Liver (tissue), 9 donors: ENCODE results near the gene PPFIA4. TPM values are rescaled to one million over a fixed set of nuclear protein-coding genes. Genes with fewer than 3 reads are reported as not detected.

Experiments
- DNase-seq: peaks from one replicate; pipeline ENCODE4 v3.0.0-alpha.2; 2017; ENCODE audit warnings: low spot score
- H3K27ac ChIP-seq, 2 donors: one replicate each; pipeline ENCODE4 v1.7.0; 2013; ENCODE audit warnings: inconsistent platforms in 2 of 2, low read length in 2 of 2, control low read depth in 1 of 2, low read depth in 1 of 2, mild to moderate bottlenecking in 1 of 2
- H3K27me3 ChIP-seq, 4 donors: one replicate each; pipeline versions ENCODE4 v1.6.1 to v1.7.0; 2013; ENCODE audit warnings: low read length in 3 of 4, inconsistent platforms in 1 of 4, mild to moderate bottlenecking in 1 of 4, moderate library complexity in 1 of 4; ENCODE audit not compliant: control insufficient read depth in 4 of 4, insufficient read depth in 4 of 4
- H3K36me3 ChIP-seq, 4 donors: one replicate each; pipeline versions ENCODE4 v1.6.1 to v1.7.0; 2013; ENCODE audit warnings: low read length in 3 of 4, mild to moderate bottlenecking in 3 of 4, low read depth in 1 of 4, moderate library complexity in 1 of 4; ENCODE audit not compliant: control insufficient read depth in 4 of 4, insufficient read depth in 3 of 4
- H3K4me1 ChIP-seq, 4 donors: one replicate each; pipeline versions ENCODE4 v1.6.1 to v1.7.0; 2013; ENCODE audit warnings: low read length in 3 of 4, mild to moderate bottlenecking in 3 of 4, moderate library complexity in 1 of 4; ENCODE audit not compliant: control insufficient read depth in 4 of 4, insufficient read depth in 4 of 4
- H3K4me3 ChIP-seq, 3 donors: one replicate each; pipeline versions ENCODE4 v1.6.1 to v1.7.0; 2013; ENCODE audit warnings: low read length in 3 of 3, control low read depth in 1 of 3, low read depth in 1 of 3, mild to moderate bottlenecking in 1 of 3
- H3K9ac ChIP-seq, 2 donors: one replicate each; pipeline ENCODE4 v1.7.0; 2013; ENCODE audit warnings: low read length in 2 of 2, mild to moderate bottlenecking in 2 of 2, moderate library complexity in 2 of 2, control low read depth in 1 of 2, low read depth in 1 of 2
- H3K9me3 ChIP-seq, 4 donors: one replicate each; pipeline versions ENCODE4 v1.6.1 to v1.7.0; 2013; ENCODE audit warnings: low read length in 3 of 4; ENCODE audit not compliant: control insufficient read depth in 4 of 4
- EGR1 ChIP-seq, 2 donors: IDR thresholded peaks; 2 replicates each; pipeline ENCODE4 v1.6.1; 2016 to 2018; ENCODE audit warnings: antibody characterized with exemption in 2 of 2, low read depth in 2 of 2
- FOXA1 ChIP-seq: IDR thresholded peaks from 2 replicates; pipeline ENCODE4 v1.6.1; 2016; ENCODE audit warnings: antibody characterized with exemption
- FOXA2 ChIP-seq: IDR thresholded peaks from 2 replicates; pipeline ENCODE4 v1.6.1; 2016; ENCODE audit warnings: antibody characterized with exemption
- GABPA ChIP-seq, 2 donors: IDR thresholded peaks in 1 of 2; conservative IDR thresholded peaks in 1 of 2; 2 replicates each; pipeline ENCODE4 v1.6.1; 2016; ENCODE audit warnings: antibody characterized with exemption in 2 of 2, mild to moderate bottlenecking in 1 of 2, moderate library complexity in 1 of 2
- HNF4A ChIP-seq, 2 donors: conservative IDR thresholded peaks; 2 replicates each; pipeline ENCODE4 v1.6.1; 2016; ENCODE audit warnings: antibody characterized with exemption in 2 of 2, mild to moderate bottlenecking in 2 of 2
- HNF4G ChIP-seq: IDR thresholded peaks from 2 replicates; pipeline ENCODE4 v1.6.1; 2016; ENCODE audit warnings: antibody characterized with exemption
- JUND ChIP-seq, 2 donors: IDR thresholded peaks; 2 replicates each; pipeline ENCODE4 v1.6.1; 2016; ENCODE audit warnings: antibody characterized with exemption in 2 of 2
- NR2F2 ChIP-seq: IDR thresholded peaks from 2 replicates; pipeline ENCODE4 v1.6.1; 2016; ENCODE audit warnings: antibody characterized with exemption
- RAD21 ChIP-seq, 2 donors: IDR thresholded peaks; 2 replicates each; pipeline ENCODE4 v1.6.1; 2016; ENCODE audit warnings: antibody characterized with exemption in 2 of 2, mild to moderate bottlenecking in 2 of 2
- RXRA ChIP-seq, 2 donors: IDR thresholded peaks; 2 replicates each; pipeline ENCODE4 v1.6.1; 2017 to 2018; ENCODE audit warnings: antibody characterized with exemption in 2 of 2, mild to moderate bottlenecking in 1 of 2
- SP1 ChIP-seq: IDR thresholded peaks from 2 replicates; pipeline ENCODE4 v1.6.1; 2018; ENCODE audit warnings: antibody characterized with exemption, mild to moderate bottlenecking
- TAF1 ChIP-seq: conservative IDR thresholded peaks from 2 replicates; pipeline ENCODE4 v1.6.1; 2016; ENCODE audit warnings: antibody characterized with exemption, mild to moderate bottlenecking
- YY1 ChIP-seq: IDR thresholded peaks from 2 replicates; pipeline ENCODE4 v1.6.1; 2016; ENCODE audit warnings: antibody characterized with exemption, mild to moderate bottlenecking
- WGBS: extraction: QIAGEN DNeasy Blood & Tissue Kit; methylation state at CpG from one replicate; pipeline ENCODE4 v1.1.7; 2013; 5-methylcytosine and 5-hydroxymethylcytosine counted together
- polyA plus RNA-seq, 2 donors: library from polyadenylated mRNA; stranded (reverse) in 1 of 2; unstranded in 1 of 2; fragments of 200-250 nt in 1 of 2; fragments of >200 nt in 1 of 2; fragmentation: Nextera tagmentation in 1 of 2; extraction: Ambion mirVana in 1 of 2; gene quantifications; one replicate each; pipeline versions ENCODE4 v1.2.1 to v1.2.3, GENCODE V29; 2013 to 2015
- total RNA-seq, 2 donors: library from RNA; depleted of rRNA; stranded (reverse); fragments of >200 nt; gene quantifications; one replicate each; pipeline ENCODE4 v1.2.3, GENCODE V29; 2014
- TF ChIP-seq, protein P1 (sequence below): IDR thresholded peaks from 2 replicates; pipeline ENCODE4 v1.6.1; 2016; ENCODE audit warnings: antibody characterized with exemption, mild to moderate bottlenecking
- TF ChIP-seq, protein P2 (sequence below): IDR thresholded peaks from 2 replicates; pipeline ENCODE4 v1.6.1; 2016; ENCODE audit warnings: antibody characterized with exemption
- TF ChIP-seq, protein P3 (sequence below): IDR thresholded peaks from 2 replicates; pipeline ENCODE4 v1.6.1; 2016; ENCODE audit warnings: antibody characterized with exemption
- TF ChIP-seq, protein P4 (sequence below): fragments of 150-350 bp; IDR thresholded peaks from 2 replicates; pipeline ENCODE4 v1.5.1; 2017; ENCODE audit warnings: improper control_type of control experiment, low read depth, low read length; ENCODE audit not compliant: missing input control
- TF ChIP-seq, protein P5 (sequence below): IDR thresholded peaks from 2 replicates; pipeline ENCODE4 v1.6.1; 2016; ENCODE audit warnings: antibody characterized with exemption
- donor health status: healthy.
- donor health status: healthy.
- donor health status: healthy.
- donor health status: healthy.
- donor health status: healthy.

The PPFIA4 gene
- total and polyA plus RNA-seq, 4 donors: 0.07 to 0.33 (median 0.15) TPM

DNA sequence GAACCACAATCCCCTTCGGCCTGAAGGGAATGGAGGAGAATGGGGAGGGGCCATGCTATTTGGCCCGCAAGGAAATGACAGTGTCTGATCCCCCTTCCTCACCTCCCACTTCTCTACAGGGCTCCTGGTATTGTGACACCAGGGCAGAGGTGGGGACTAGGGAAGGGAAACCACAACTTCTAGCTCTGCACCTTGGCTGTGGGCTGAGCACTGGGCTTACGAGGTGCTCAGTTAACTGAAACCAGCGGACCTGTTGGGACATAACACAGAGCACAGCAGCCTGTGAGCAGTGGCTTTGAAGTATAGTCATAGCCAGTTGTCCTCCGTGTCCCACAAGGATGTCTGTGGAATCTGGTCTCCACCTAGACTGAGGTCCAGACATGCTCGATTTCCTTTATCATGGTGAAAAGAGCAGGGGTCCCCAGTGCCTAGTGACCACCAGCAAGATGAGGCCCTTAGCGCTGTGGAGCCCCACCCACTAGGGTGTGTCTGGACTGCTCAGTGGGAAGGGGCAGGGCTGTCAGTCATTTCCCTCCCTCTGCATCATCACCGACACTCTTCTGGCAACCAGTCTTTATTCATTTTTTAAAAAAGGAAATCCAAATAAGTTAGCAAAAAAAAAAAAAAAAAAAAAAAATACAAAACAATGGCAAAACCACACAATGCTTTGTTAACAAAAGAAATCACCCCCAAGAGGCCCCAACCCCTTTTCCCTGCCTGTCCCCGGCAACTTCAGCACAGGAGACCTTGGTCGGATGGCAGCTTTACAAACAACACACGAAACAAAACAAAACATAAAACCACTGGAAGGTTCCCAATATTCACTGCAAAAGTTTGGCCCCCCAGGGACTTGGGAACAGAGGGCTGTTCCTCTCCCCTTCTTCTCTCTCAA is 56.5 kb downstream of the PPFIA4 start:
- Histone ChIP-seq H3K9me3 (no peaks in the 10 kb centered on the region), H3K36me3 (no peaks in the 10 kb centered on the region), H3K4me3 (no peak overlapping the region), H3K27ac (no peak overlapping the region), H3K27me3 (no peaks in the 10 kb centered on the region), H3K4me1 (peaks cover 0 to 9% (median 0%) of the 10 kb centered on the region in 4 donors), H3K9ac (no peak overlapping the region)
- TF ChIP-seq TAF1 (no peak), NR2F2 (no peak), YY1 (no peak), HNF4G (no peak), JUND (IDR thresholded peaks at IDR 0.05) (no peak), RXRA (IDR thresholded peaks at IDR 0.05) (no peak), HNF4A (conservative IDR thresholded peaks at IDR 0.05) (no peak), GABPA (IDR thresholded peaks at IDR 0.05 in 1 of 2, conservative IDR thresholded peaks at IDR 0.05 in 1 of 2) (no peak), SP1 (no peak), EGR1 (IDR thresholded peaks at IDR 0.05; ENCODE audit: low read depth in 2 of 2) (no peak), FOXA1 (no peak), RAD21 (IDR thresholded peaks at IDR 0.05) (no peak), FOXA2 (no peak)
- TF ChIP-seq, protein P1, sequence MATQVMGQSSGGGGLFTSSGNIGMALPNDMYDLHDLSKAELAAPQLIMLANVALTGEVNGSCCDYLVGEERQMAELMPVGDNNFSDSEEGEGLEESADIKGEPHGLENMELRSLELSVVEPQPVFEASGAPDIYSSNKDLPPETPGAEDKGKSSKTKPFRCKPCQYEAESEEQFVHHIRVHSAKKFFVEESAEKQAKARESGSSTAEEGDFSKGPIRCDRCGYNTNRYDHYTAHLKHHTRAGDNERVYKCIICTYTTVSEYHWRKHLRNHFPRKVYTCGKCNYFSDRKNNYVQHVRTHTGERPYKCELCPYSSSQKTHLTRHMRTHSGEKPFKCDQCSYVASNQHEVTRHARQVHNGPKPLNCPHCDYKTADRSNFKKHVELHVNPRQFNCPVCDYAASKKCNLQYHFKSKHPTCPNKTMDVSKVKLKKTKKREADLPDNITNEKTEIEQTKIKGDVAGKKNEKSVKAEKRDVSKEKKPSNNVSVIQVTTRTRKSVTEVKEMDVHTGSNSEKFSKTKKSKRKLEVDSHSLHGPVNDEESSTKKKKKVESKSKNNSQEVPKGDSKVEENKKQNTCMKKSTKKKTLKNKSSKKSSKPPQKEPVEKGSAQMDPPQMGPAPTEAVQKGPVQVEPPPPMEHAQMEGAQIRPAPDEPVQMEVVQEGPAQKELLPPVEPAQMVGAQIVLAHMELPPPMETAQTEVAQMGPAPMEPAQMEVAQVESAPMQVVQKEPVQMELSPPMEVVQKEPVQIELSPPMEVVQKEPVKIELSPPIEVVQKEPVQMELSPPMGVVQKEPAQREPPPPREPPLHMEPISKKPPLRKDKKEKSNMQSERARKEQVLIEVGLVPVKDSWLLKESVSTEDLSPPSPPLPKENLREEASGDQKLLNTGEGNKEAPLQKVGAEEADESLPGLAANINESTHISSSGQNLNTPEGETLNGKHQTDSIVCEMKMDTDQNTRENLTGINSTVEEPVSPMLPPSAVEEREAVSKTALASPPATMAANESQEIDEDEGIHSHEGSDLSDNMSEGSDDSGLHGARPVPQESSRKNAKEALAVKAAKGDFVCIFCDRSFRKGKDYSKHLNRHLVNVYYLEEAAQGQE: no peak
- TF ChIP-seq, protein P2, sequence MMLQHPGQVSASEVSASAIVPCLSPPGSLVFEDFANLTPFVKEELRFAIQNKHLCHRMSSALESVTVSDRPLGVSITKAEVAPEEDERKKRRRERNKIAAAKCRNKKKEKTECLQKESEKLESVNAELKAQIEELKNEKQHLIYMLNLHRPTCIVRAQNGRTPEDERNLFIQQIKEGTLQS: no peak
- TF ChIP-seq, protein P3, sequence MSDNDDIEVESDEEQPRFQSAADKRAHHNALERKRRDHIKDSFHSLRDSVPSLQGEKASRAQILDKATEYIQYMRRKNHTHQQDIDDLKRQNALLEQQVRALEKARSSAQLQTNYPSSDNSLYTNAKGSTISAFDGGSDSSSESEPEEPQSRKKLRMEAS: no peak
- TF ChIP-seq, protein P4, sequence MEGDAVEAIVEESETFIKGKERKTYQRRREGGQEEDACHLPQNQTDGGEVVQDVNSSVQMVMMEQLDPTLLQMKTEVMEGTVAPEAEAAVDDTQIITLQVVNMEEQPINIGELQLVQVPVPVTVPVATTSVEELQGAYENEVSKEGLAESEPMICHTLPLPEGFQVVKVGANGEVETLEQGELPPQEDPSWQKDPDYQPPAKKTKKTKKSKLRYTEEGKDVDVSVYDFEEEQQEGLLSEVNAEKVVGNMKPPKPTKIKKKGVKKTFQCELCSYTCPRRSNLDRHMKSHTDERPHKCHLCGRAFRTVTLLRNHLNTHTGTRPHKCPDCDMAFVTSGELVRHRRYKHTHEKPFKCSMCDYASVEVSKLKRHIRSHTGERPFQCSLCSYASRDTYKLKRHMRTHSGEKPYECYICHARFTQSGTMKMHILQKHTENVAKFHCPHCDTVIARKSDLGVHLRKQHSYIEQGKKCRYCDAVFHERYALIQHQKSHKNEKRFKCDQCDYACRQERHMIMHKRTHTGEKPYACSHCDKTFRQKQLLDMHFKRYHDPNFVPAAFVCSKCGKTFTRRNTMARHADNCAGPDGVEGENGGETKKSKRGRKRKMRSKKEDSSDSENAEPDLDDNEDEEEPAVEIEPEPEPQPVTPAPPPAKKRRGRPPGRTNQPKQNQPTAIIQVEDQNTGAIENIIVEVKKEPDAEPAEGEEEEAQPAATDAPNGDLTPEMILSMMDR: no peak
- TF ChIP-seq, protein P5, sequence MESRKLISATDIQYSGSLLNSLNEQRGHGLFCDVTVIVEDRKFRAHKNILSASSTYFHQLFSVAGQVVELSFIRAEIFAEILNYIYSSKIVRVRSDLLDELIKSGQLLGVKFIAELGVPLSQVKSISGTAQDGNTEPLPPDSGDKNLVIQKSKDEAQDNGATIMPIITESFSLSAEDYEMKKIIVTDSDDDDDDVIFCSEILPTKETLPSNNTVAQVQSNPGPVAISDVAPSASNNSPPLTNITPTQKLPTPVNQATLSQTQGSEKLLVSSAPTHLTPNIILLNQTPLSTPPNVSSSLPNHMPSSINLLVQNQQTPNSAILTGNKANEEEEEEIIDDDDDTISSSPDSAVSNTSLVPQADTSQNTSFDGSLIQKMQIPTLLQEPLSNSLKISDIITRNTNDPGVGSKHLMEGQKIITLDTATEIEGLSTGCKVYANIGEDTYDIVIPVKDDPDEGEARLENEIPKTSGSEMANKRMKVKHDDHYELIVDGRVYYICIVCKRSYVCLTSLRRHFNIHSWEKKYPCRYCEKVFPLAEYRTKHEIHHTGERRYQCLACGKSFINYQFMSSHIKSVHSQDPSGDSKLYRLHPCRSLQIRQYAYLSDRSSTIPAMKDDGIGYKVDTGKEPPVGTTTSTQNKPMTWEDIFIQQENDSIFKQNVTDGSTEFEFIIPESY: no peak
- DNase-seq: peak; percentile 24
- WGBS: 76% methylated on average over 11 of the region's 11 CpGs
